SK-N-MC (cell line): ENCODE results near the gene THAP3.

Experiments
- EZH2 ChIP-seq: fragments of 200-600 bp; sonication (generic); IDR thresholded peaks from one replicate; pipeline ENCODE4 v1.6.1; 2017; ENCODE audit warnings: antibody characterized with exemption
- POLR2AphosphoS5 ChIP-seq: IDR thresholded peaks from 2 replicates; pipeline ENCODE4 v1.6.1; 2012; ENCODE audit warnings: mild to moderate bottlenecking, low read depth, low read length, borderline replicate concordance

- TF ChIP-seq EZH2 (no peak), POLR2AphosphoS5 (no peak)
Observed at GRCh38 chr1:6658359-6659060, 33.8 kb downstream of the THAP3 start.
